Right lobe of liver (tissue), 4 donors: ENCODE results near the gene ATP2A1.

Source experiments
- CTCF ChIP-seq, 4 donors: fragments of 200-600 bp in 3 of 4; fragments of 450-650 bp in 1 of 4; IDR thresholded peaks; one replicate each; pipeline versions ENCODE4 v1.5.1 to v1.8.0; 2016 to 2022; ENCODE audit warnings: antibody characterized with exemption in 4 of 4, mild to moderate bottlenecking in 2 of 4
- POLR2A ChIP-seq: fragments of 450-650 bp; IDR thresholded peaks from one replicate; pipeline ENCODE4 v1.6.1; 2017; ENCODE audit warnings: antibody characterized with exemption, mild to moderate bottlenecking
- donor health status: DM: no; HTN: no; CAD: no.
- donor health status: DM: no; HTN: no; CAD: no.
- donor health status: DM: no; HTN: yes; CAD: no.

- TF ChIP-seq CTCF (IDR thresholded peaks at IDR 0.05) (no peak), POLR2A (no peak)
Observed at GRCh38 chr16:28846933-28847273, 31.4 kb upstream of the ATP2A1 start.
